HepG2 (cell line): ENCODE results near the gene PCSK6. TPM values are rescaled to one million over a fixed set of nuclear protein-coding genes. Genes with fewer than 3 reads are reported as not detected.

Source experiments
- ATAC-seq: fragments of 200-7000 bp; cut with Tn5 transposase; 3 replicates; pipeline ENCODE4 v1.9.1; 2020; ENCODE audit warnings: mild to moderate bottlenecking, moderate library complexity
- BruUV-seq: library from RNA; stranded (reverse); fragments of 400-500 nt; replicated peaks from 2 replicates; lab custom pipeline; 2021; lab: Mats Ljungman, UMichigan
- CTCF ChIA-PET: fragments of 300-600 bp; formaldehyde crosslinking; extraction: SDS; loops from one replicate; lab custom pipeline; 2021; ENCODE audit warnings: low total read pairs, inconsistent platforms, low intra/inter-chr PET ratio; lab: Yijun Ruan, JAX
- POLR2A ChIA-PET: fragments of 350-600 bp; sonication (Branson Sonifier 250); formaldehyde crosslinking; loops from one replicate; lab custom pipeline; 2020; ENCODE audit warnings: antibody characterized with exemption, inconsistent platforms; lab: Yijun Ruan, JAX
- DNase-seq: peaks from one replicate; pipeline ENCODE4 v3.0.0-alpha.2; 2015; ENCODE audit warnings: low spot score
- FAIRE-seq: peaks from 3 replicates; lab custom pipeline; 2011; peaks lifted over from hg19 to GRCh38; lab: Jason Lieb, UNC
- H2AFZ ChIP-seq: one replicate; pipeline ENCODE4 v1.6.1; 2011; ENCODE audit warnings: low read length, inconsistent platforms
- H3K27ac ChIP-seq: fragments of 300-600 bp; 3 replicates; pipeline ENCODE4 v1.8.0; 2011; ENCODE audit warnings: mixed run types, mild to moderate bottlenecking, mixed read lengths, low read length, inconsistent platforms; ENCODE audit not compliant: insufficient read depth; ENCODE audit errors: extremely low read length
- H3K27me3 ChIP-seq, 2 experiments: fragments of 200-600 bp in 1 of 2; 2 replicates in 1 of 2; 3 replicates in 1 of 2; pipeline versions ENCODE4 v1.6.0 to v1.8.0; 2011; ENCODE audit warnings: low read length in 2 of 2, mild to moderate bottlenecking in 2 of 2, moderate library complexity in 2 of 2, inconsistent platforms in 1 of 2; ENCODE audit not compliant: insufficient read depth in 2 of 2, control insufficient read depth in 1 of 2
- H3K36me3 ChIP-seq, 2 experiments: fragments of 200-600 bp in 1 of 2; replicated peaks in 1 of 2; 2 replicates in 1 of 2; 3 replicates in 1 of 2; pipeline versions ENCODE4 v1.5.1 to v1.8.0; 2011; ENCODE audit warnings: low read length in 2 of 2, inconsistent platforms in 1 of 2; ENCODE audit not compliant: insufficient read depth in 2 of 2, control insufficient read depth in 1 of 2
- H3K4me1 ChIP-seq: 2 replicates; pipeline ENCODE4 v1.5.1; 2012; ENCODE audit warnings: low read length, inconsistent platforms; ENCODE audit not compliant: insufficient read depth
- H3K4me2 ChIP-seq: 2 replicates; pipeline ENCODE4 v1.6.0; 2011; ENCODE audit warnings: low read depth, low read length, inconsistent platforms
- H3K4me3 ChIP-seq, 3 experiments: fragments of 200-600 bp in 1 of 3; sonication (generic), shearing (Covaris generic) in 1 of 3; replicated peaks in 1 of 3; 2 replicates each; pipeline ENCODE4 v1.5.1; 2011 to 2016; ENCODE audit warnings: low read length in 3 of 3, inconsistent platforms in 2 of 3, low read depth in 2 of 3, mild to moderate bottlenecking in 2 of 3, control low read depth in 1 of 3, mixed read lengths in 1 of 3; ENCODE audit not compliant: insufficient read depth in 1 of 3
- H3K79me2 ChIP-seq: one replicate; pipeline ENCODE4 v1.6.1; 2011; ENCODE audit warnings: low read length, inconsistent platforms; ENCODE audit not compliant: insufficient read depth
- H3K9ac ChIP-seq: 2 replicates; pipeline ENCODE4 v1.6.0; 2011; ENCODE audit warnings: mild to moderate bottlenecking, low read depth, low read length, inconsistent platforms; ENCODE audit not compliant: insufficient read depth
- H3K9me3 ChIP-seq: 2 replicates; pipeline ENCODE4 v1.5.1; 2012; ENCODE audit warnings: mild to moderate bottlenecking, low read length
- H4K20me1 ChIP-seq: 2 replicates; pipeline ENCODE4 v1.6.0; 2011; ENCODE audit warnings: inconsistent platforms, mild to moderate bottlenecking, low read length, moderate library complexity; ENCODE audit not compliant: insufficient read depth
- AGO2 ChIP-seq: fragments of 200-400 bp; formaldehyde crosslinking; optimal IDR thresholded peaks from 2 replicates; pipeline ENCODE3; 2017; ENCODE audit warnings: mild to moderate bottlenecking, low read depth, low read length, moderate library complexity
- CHD4 ChIP-seq: fragments of 200-600 bp; sonication (generic); IDR thresholded peaks from 2 replicates; pipeline ENCODE4 v1.7.0; 2017; ENCODE audit warnings: mild to moderate bottlenecking, low read length, borderline replicate concordance
- HCFC1 ChIP-seq: fragments of 150-350 bp; IDR thresholded peaks from 2 replicates; pipeline ENCODE4 v1.6.1; 2014; ENCODE audit warnings: low read depth, low read length
- HMG20B ChIP-seq: conservative IDR thresholded peaks from 2 replicates; pipeline ENCODE4 v1.6.1; 2016; ENCODE audit warnings: missing genetic modification reagents, missing compliant biosample characterization
- HOXA5 ChIP-seq: sonication (generic); formaldehyde crosslinking; IDR thresholded peaks from 2 replicates; pipeline ENCODE4 v1.4.0; 2020; ENCODE audit warnings: missing genetic modification reagents
- MZF1 ChIP-seq: sonication (generic); formaldehyde crosslinking; IDR thresholded peaks from 2 replicates; pipeline ENCODE4 v1.8.1; 2023; ENCODE audit warnings: mild to moderate bottlenecking, missing genetic modification reagents, borderline replicate concordance
- NFIC ChIP-seq: IDR thresholded peaks from 2 replicates; pipeline ENCODE4 v1.6.1; 2012; ENCODE audit warnings: mild to moderate bottlenecking, low read length, inconsistent platforms
- YEATS4 ChIP-seq: sonication (generic); formaldehyde crosslinking; IDR thresholded peaks from 2 replicates; pipeline ENCODE4 v1.4.0; 2020; ENCODE audit warnings: missing genetic modification reagents, borderline replicate concordance
- ZNF333 ChIP-seq: sonication (generic); formaldehyde crosslinking; IDR thresholded peaks from 2 replicates; pipeline ENCODE4 v1.4.0; 2020; ENCODE audit warnings: mild to moderate bottlenecking, missing genetic modification reagents, borderline replicate concordance
- ZNF792 ChIP-seq: IDR thresholded peaks from 2 replicates; pipeline ENCODE4 v1.6.1; 2016
- ZSCAN12 ChIP-seq: sonication (generic); formaldehyde crosslinking; IDR thresholded peaks from 2 replicates; pipeline ENCODE4 v1.9.0; 2021; ENCODE audit warnings: mild to moderate bottlenecking, missing genetic modification reagents
- WGBS: methylation state at CpG from one replicate; pipeline ENCODE4 v1.1.6; 2017; ENCODE audit warnings: low lambda C conversion rate; 5-methylcytosine and 5-hydroxymethylcytosine counted together
- in situ Hi-C: cut with HindIII; loops from 2 replicates; pipeline ENCODE4 v1.10.0; 2017; ENCODE audit warnings: low pct_unique_long_range_greater_than_20kb; ENCODE audit not compliant: extremely low pct_ligation_motif_present
- intact Hi-C: fragments of 100-400 bp; cut with micrococcal nuclease; formaldehyde crosslinking; loops from one replicate; pipeline ENCODE4 v1.10.0; 2022; ENCODE audit not compliant: unreplicated experiment
- polyA plus RNA-seq, 8 experiments: library from polyadenylated mRNA; depleted of rRNA in 3 of 8; stranded (reverse) in 7 of 8; unstranded in 1 of 8; fragments of >200 nt; fragmentation: Illumina TruSeq in 4 of 8; extraction: Trizol in 4 of 8; gene quantifications; 2 replicates each; pipeline versions ENCODE4 v1.2.1 to v1.2.3, GENCODE V29; 2011 to 2016; ENCODE audit warnings: low read depth in 4 of 8, missing spikeins in 1 of 8, mixed read lengths in 1 of 8; ENCODE audit not compliant: insufficient read depth in 1 of 8
- total RNA-seq, 5 experiments: library from RNA; depleted of rRNA; stranded (reverse); fragments of >200 nt; fragmentation: Illumina TruSeq; extraction: Trizol; gene quantifications; 2 replicates each; pipeline ENCODE4 v1.2.3, GENCODE V29; 2016; ENCODE audit warnings: low read depth in 1 of 5
- TF ChIP-seq, protein P1 (sequence below): sonication (generic); formaldehyde crosslinking; IDR thresholded peaks from 2 replicates; pipeline ENCODE4 v1.4.0; 2020; ENCODE audit warnings: missing genetic modification reagents
- TF ChIP-seq, protein P2 (sequence below): sonication (generic); formaldehyde crosslinking; IDR thresholded peaks from 2 replicates; pipeline ENCODE4 v1.5.1; 2020; ENCODE audit warnings: missing genetic modification reagents, mild to moderate bottlenecking, borderline replicate concordance

Gene PCSK6
- total and polyA plus RNA-seq, 2 of the 13 experiments (the other 11 are each of a cell fraction or from before 2014, with no cell fraction given), result 56.5 to 155 TPM

DNA sequence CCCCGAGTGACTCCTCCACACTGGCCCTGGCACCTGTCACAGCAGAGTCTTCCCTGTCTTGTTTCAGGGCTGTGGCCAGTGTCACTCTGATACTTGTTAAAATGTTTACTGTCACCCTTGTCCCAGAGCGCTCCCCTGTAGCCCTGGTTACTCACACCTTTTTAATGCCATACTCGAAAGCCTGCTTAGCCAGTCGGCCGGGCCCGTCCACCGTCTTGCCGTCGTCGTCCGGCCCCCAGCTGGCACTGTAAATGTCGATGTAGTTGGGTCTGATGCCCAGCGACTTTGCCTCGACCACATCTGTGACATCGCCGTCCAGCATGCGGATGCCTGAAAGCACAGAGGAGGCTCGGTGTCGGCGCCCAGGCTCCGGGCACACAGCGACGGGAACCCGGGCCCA is 91.3 kb downstream of the PCSK6 start:
- Histone ChIP-seq H3K9me3 (no peaks in the 10 kb centered on the region), H4K20me1 (no peaks in the 10 kb centered on the region; the same call in 1 of the 2 replicates), H2AFZ (no peak overlapping the region), H3K4me1 (no peaks in the 10 kb centered on the region), H3K27me3 (no peaks in the 10 kb centered on the region), H3K9ac (no peak overlapping the region), H3K27ac (no peak overlapping the region), H3K79me2 (no peaks in the 10 kb centered on the region), H3K36me3 (peaks cover 43 to 71% of the 10 kb centered on the region in 2 experiments; a peak in 4 of 5 replicates), H3K4me3 (no peak overlapping the region), H3K4me2 (no peak overlapping the region)
- DNase-seq, result no peak
- intact Hi-C loops, result no loop called here
- no peak for FAIRE-seq
- in situ Hi-C loops, result no loop called here
- WGBS, result 99% methylated on average over 24 of the region's 24 CpGs
- CTCF ChIA-PET, result no interaction called here
- POLR2A ChIA-PET, result no interaction called here
- ATAC-seq, result no peak
- no peak for TF ChIP-seq HMG20B (CRISPR knock-in tag)
- TF ChIP-seq, protein P1, sequence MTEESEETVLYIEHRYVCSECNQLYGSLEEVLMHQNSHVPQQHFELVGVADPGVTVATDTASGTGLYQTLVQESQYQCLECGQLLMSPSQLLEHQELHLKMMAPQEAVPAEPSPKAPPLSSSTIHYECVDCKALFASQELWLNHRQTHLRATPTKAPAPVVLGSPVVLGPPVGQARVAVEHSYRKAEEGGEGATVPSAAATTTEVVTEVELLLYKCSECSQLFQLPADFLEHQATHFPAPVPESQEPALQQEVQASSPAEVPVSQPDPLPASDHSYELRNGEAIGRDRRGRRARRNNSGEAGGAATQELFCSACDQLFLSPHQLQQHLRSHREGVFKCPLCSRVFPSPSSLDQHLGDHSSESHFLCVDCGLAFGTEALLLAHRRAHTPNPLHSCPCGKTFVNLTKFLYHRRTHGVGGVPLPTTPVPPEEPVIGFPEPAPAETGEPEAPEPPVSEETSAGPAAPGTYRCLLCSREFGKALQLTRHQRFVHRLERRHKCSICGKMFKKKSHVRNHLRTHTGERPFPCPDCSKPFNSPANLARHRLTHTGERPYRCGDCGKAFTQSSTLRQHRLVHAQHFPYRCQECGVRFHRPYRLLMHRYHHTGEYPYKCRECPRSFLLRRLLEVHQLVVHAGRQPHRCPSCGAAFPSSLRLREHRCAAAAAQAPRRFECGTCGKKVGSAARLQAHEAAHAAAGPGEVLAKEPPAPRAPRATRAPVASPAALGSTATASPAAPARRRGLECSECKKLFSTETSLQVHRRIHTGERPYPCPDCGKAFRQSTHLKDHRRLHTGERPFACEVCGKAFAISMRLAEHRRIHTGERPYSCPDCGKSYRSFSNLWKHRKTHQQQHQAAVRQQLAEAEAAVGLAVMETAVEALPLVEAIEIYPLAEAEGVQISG (CRISPR knock-in tag), result no peak
- TF ChIP-seq ZNF792, result no peak
- TF ChIP-seq ZNF333 (CRISPR knock-in tag), result no peak
- TF ChIP-seq YEATS4 (CRISPR knock-in tag), result no peak
- no peak for TF ChIP-seq AGO2
- no peak for TF ChIP-seq NFIC
- no peak for TF ChIP-seq MZF1 (CRISPR knock-in tag)
- TF ChIP-seq, protein P2, sequence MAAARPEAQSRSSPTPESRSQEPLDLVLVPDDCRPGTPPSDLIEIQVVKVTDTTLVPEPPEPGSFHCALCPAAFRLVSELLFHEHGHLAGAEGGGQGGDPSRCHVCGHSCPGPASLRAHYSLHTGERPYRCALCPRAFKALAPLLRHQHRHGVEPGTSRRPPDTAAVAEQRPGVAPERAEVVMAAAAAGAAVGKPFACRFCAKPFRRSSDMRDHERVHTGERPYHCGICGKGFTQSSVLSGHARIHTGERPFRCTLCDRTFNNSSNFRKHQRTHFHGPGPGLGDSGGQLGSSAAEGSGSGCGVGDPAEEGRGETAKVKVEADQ (CRISPR knock-in tag), result no peak
- no peak for TF ChIP-seq CHD4
- no peak for TF ChIP-seq HOXA5 (CRISPR knock-in tag)
- TF ChIP-seq HCFC1, result no peak
- TF ChIP-seq ZSCAN12 (CRISPR knock-in tag), result no peak
- BruUV-seq, result no TSS peak
